Activated naive CD8-positive, alpha-beta T cell treated with anti-CD3 and anti-CD28 coated beads for 36 hours (primary cell): ENCODE results near the gene BAZ2B. TPM values are rescaled to one million over a fixed set of nuclear protein-coding genes. Genes with fewer than 3 reads are reported as not detected.

Experiments used
- DNase-seq: peaks from one replicate; pipeline ENCODE4 v3.0.0; 2021
- H3K27ac Mint-ChIP-seq: one replicate; pipeline ENCODE4 v1.8.0; 2022; ENCODE audit warnings: mild to moderate bottlenecking, moderate library complexity, mixed read lengths
- H3K27me3 Mint-ChIP-seq: one replicate; pipeline ENCODE4 v1.8.0; 2022; ENCODE audit warnings: mild to moderate bottlenecking, mixed read lengths
- H3K36me3 Mint-ChIP-seq: one replicate; pipeline ENCODE4 v1.8.0; 2021; ENCODE audit warnings: mild to moderate bottlenecking, mixed read lengths
- H3K4me1 Mint-ChIP-seq: one replicate; pipeline ENCODE4 v1.8.0; 2021; ENCODE audit warnings: mixed read lengths
- H3K4me3 Mint-ChIP-seq: one replicate; pipeline ENCODE4 v1.8.0; 2022; ENCODE audit warnings: mild to moderate bottlenecking, moderate library complexity, mixed read lengths
- H3K9me3 Mint-ChIP-seq: one replicate; pipeline ENCODE4 v1.8.0; 2022; ENCODE audit warnings: mixed read lengths
- total RNA-seq, 2 experiments: library from RNA; stranded (reverse); gene quantifications; one replicate each; pipeline ENCODE4 v1.2.3, GENCODE V29; 2021

BAZ2B gene
- total RNA-seq, 2 experiments from 2014 or later, result 8.3 TPM

GRCh38 chr2:159573846-159574606 lies 42.3 kb downstream of the BAZ2B start:
- DNase-seq, result no peak
- H3K4me1 Mint-ChIP-seq, result peaks cover 1% of the 10 kb centered on the region
- peaks cover 6% of the 10 kb centered on the region for H3K9me3 Mint-ChIP-seq
- H3K27me3 Mint-ChIP-seq, result no peaks in the 10 kb centered on the region
- no peak overlapping the region for H3K27ac Mint-ChIP-seq
- H3K4me3 Mint-ChIP-seq, result no peak overlapping the region
- H3K36me3 Mint-ChIP-seq, result peaks cover 9% of the 10 kb centered on the region

GRCh38 chr2:159573294-159573693 lies 43.1 kb downstream of the BAZ2B start:
- no peak overlapping the region for H3K4me3 Mint-ChIP-seq
- peaks cover 6% of the 10 kb centered on the region for H3K36me3 Mint-ChIP-seq
- H3K9me3 Mint-ChIP-seq, result peaks cover 6% of the 10 kb centered on the region

GRCh38 chr2:159572459-159572858 lies 43.9 kb downstream of the BAZ2B start:
- no peak overlapping the region for H3K4me3 Mint-ChIP-seq
- peaks cover 6% of the 10 kb centered on the region for H3K36me3 Mint-ChIP-seq
- no peaks in the 10 kb centered on the region for H3K27me3 Mint-ChIP-seq

More at GRCh38 chr2:159573294-159573693, 43.1 kb downstream of the BAZ2B start:
- Mint-ChIP-seq H3K27me3 (no peaks in the 10 kb centered on the region), H3K4me1 (peaks cover 1% of the 10 kb centered on the region), H3K27ac (no peak overlapping the region)
- DNase-seq, result no peak

GRCh38 chr2:159571540-159572260 lies 44.6 kb downstream of the BAZ2B start:
- Mint-ChIP-seq H3K4me1 (no peaks in the 10 kb centered on the region), H3K9me3 (peaks cover 6% of the 10 kb centered on the region), H3K36me3 (peaks cover 6% of the 10 kb centered on the region), H3K4me3 (no peak overlapping the region), H3K27me3 (no peaks in the 10 kb centered on the region), H3K27ac (no peak overlapping the region)
- no peak for DNase-seq

More at GRCh38 chr2:159572459-159572858, 43.9 kb downstream of the BAZ2B start:
- H3K9me3 Mint-ChIP-seq, result peaks cover 6% of the 10 kb centered on the region
- no peak for DNase-seq
- H3K4me1 Mint-ChIP-seq, result no peaks in the 10 kb centered on the region
- H3K27ac Mint-ChIP-seq, result no peak overlapping the region

GRCh38 chr2:159564081-159564480 lies 52.3 kb downstream of the BAZ2B start:
- no peaks in the 10 kb centered on the region for H3K27me3 Mint-ChIP-seq
- peaks cover 3% of the 10 kb centered on the region for H3K36me3 Mint-ChIP-seq
- no peak overlapping the region for H3K27ac Mint-ChIP-seq
- no peak overlapping the region for H3K4me3 Mint-ChIP-seq
- H3K9me3 Mint-ChIP-seq, result no peaks in the 10 kb centered on the region
- H3K4me1 Mint-ChIP-seq, result no peaks in the 10 kb centered on the region
- no peak for DNase-seq

- Mint-ChIP-seq H3K9me3 (no peaks in the 10 kb centered on the region), H3K36me3 (peaks cover 3% of the 10 kb centered on the region), H3K27ac (no peak overlapping the region), H3K27me3 (no peaks in the 10 kb centered on the region), H3K4me1 (no peaks in the 10 kb centered on the region), H3K4me3 (no peak overlapping the region)
- no peak for DNase-seq
These were observed 54.1 kb downstream of the BAZ2B start for GRCh38 chr2:159562248-159562647.

- Mint-ChIP-seq H3K4me3 (no peak overlapping the region), H3K27ac (no peak overlapping the region), H3K4me1 (no peaks in the 10 kb centered on the region), H3K36me3 (peaks cover 3% of the 10 kb centered on the region), H3K27me3 (no peaks in the 10 kb centered on the region), H3K9me3 (no peaks in the 10 kb centered on the region)
- DNase-seq, result no peak
These were observed 54.6 kb downstream of the BAZ2B start for GRCh38 chr2:159561786-159562185.

GRCh38 chr2:159561242-159561641 lies 55.1 kb downstream of the BAZ2B start:
- Mint-ChIP-seq H3K36me3 (peaks cover 3% of the 10 kb centered on the region), H3K4me1 (no peaks in the 10 kb centered on the region), H3K27me3 (no peaks in the 10 kb centered on the region), H3K27ac (no peak overlapping the region), H3K9me3 (no peaks in the 10 kb centered on the region), H3K4me3 (no peak overlapping the region)
- DNase-seq, result no peak

GRCh38 chr2:159559034-159559433 lies 57.3 kb downstream of the BAZ2B start:
- no peaks in the 10 kb centered on the region for H3K27me3 Mint-ChIP-seq

GRCh38 chr2:159558479-159558878 lies 57.9 kb downstream of the BAZ2B start:
- Mint-ChIP-seq H3K4me3 (no peak overlapping the region), H3K36me3 (no peaks in the 10 kb centered on the region), H3K4me1 (no peaks in the 10 kb centered on the region), H3K27ac (no peak overlapping the region), H3K9me3 (no peaks in the 10 kb centered on the region), H3K27me3 (no peaks in the 10 kb centered on the region)
- DNase-seq, result no peak

More at GRCh38 chr2:159559034-159559433, 57.3 kb downstream of the BAZ2B start:
- H3K36me3 Mint-ChIP-seq, result no peaks in the 10 kb centered on the region
- H3K27ac Mint-ChIP-seq, result no peak overlapping the region
- H3K9me3 Mint-ChIP-seq, result no peaks in the 10 kb centered on the region
- DNase-seq, result no peak
- H3K4me1 Mint-ChIP-seq, result no peaks in the 10 kb centered on the region
- no peak overlapping the region for H3K4me3 Mint-ChIP-seq

- no peaks in the 10 kb centered on the region for H3K27me3 Mint-ChIP-seq
- DNase-seq, result no peak
- no peaks in the 10 kb centered on the region for H3K9me3 Mint-ChIP-seq
- no peaks in the 10 kb centered on the region for H3K36me3 Mint-ChIP-seq
- H3K27ac Mint-ChIP-seq, result no peak overlapping the region
- H3K4me1 Mint-ChIP-seq, result no peaks in the 10 kb centered on the region
- no peak overlapping the region for H3K4me3 Mint-ChIP-seq
These were observed 58.8 kb downstream of the BAZ2B start for GRCh38 chr2:159557437-159558034.

GRCh38 chr2:159555651-159556392 lies 60.5 kb downstream of the BAZ2B start:
- H3K4me1 Mint-ChIP-seq, result no peaks in the 10 kb centered on the region
- H3K36me3 Mint-ChIP-seq, result no peaks in the 10 kb centered on the region
- H3K4me3 Mint-ChIP-seq, result no peak overlapping the region
- H3K27me3 Mint-ChIP-seq, result no peaks in the 10 kb centered on the region
- no peaks in the 10 kb centered on the region for H3K9me3 Mint-ChIP-seq
- no peak overlapping the region for H3K27ac Mint-ChIP-seq
- DNase-seq, result no peak

GRCh38 chr2:159553727-159554126 lies 62.6 kb downstream of the BAZ2B start:
- Mint-ChIP-seq H3K27me3 (no peaks in the 10 kb centered on the region), H3K4me3 (no peak overlapping the region), H3K36me3 (no peaks in the 10 kb centered on the region), H3K27ac (no peak overlapping the region), H3K4me1 (peaks cover 3% of the 10 kb centered on the region), H3K9me3 (no peaks in the 10 kb centered on the region)
- no peak for DNase-seq

GRCh38 chr2:159551806-159552205 lies 64.5 kb downstream of the BAZ2B start:
- Mint-ChIP-seq H3K27me3 (no peaks in the 10 kb centered on the region), H3K9me3 (no peaks in the 10 kb centered on the region), H3K4me1 (peaks cover 3% of the 10 kb centered on the region), H3K4me3 (no peak overlapping the region), H3K36me3 (no peaks in the 10 kb centered on the region), H3K27ac (no peak overlapping the region)
- no peak for DNase-seq

- Mint-ChIP-seq H3K27me3 (no peaks in the 10 kb centered on the region), H3K4me1 (peaks cover 3% of the 10 kb centered on the region), H3K9me3 (no peaks in the 10 kb centered on the region), H3K4me3 (no peak overlapping the region), H3K27ac (no peak overlapping the region), H3K36me3 (no peaks in the 10 kb centered on the region)
- DNase-seq, result no peak
These were observed 66.1 kb downstream of the BAZ2B start for GRCh38 chr2:159550231-159550630.
